GM12878 (cell line): Measurements from ENCODE around the gene MEN1. TPM values are rescaled to one million over a fixed set of nuclear protein-coding genes. Genes with fewer than 3 reads are reported as not detected.

Source experiments
- ATAC-seq: fragments of 200-7000 bp; cut with Tn5 transposase; 3 replicates; pipeline ENCODE4 v1.9.1; 2020; ENCODE audit warnings: mild to moderate bottlenecking, moderate library complexity
- BruUV-seq: library from RNA; stranded (reverse); fragments of 400-500 nt; replicated peaks from 2 replicates; lab custom pipeline; 2021; lab: Mats Ljungman, UMichigan
- CTCF ChIA-PET: fragments of 300-600 bp; sonication (Branson Sonifier 250); formaldehyde crosslinking; extraction: SDS; loops from one replicate; lab custom pipeline; 2021; ENCODE audit warnings: inconsistent platforms; lab: Yijun Ruan, JAX
- POLR2A ChIA-PET: fragments of 350-600 bp; formaldehyde crosslinking; extraction: SDS; loops from one replicate; lab custom pipeline; 2021; ENCODE audit warnings: inconsistent platforms; lab: Charles Lee
- RAD21 ChIA-PET: fragments of 300-600 bp; sonication (Branson Sonifier 250); formaldehyde crosslinking; loops from one replicate; lab custom pipeline; 2023; ENCODE audit warnings: antibody characterized with exemption; ENCODE audit not compliant: unreplicated experiment; lab: Charles Lee
- SMC1A ChIA-PET: fragments of 300-600 bp; sonication (Branson Sonifier 250); formaldehyde crosslinking; loops from one replicate; lab custom pipeline; 2023; ENCODE audit not compliant: unreplicated experiment, uncharacterized antibody; lab: Charles Lee
- DNase-seq: peaks from one replicate; pipeline ENCODE4 v3.0.0-alpha.2; 2011; ENCODE audit warnings: low read depth, low spot score
- FAIRE-seq: peaks from 3 replicates; lab custom pipeline; 2011; peaks lifted over from hg19 to GRCh38; lab: Jason Lieb, UNC
- H2AFZ ChIP-seq: 2 replicates; pipeline ENCODE4 v1.6.0; 2011; ENCODE audit warnings: low read depth, low read length, control low read depth; ENCODE audit not compliant: control insufficient read depth
- H3K27ac ChIP-seq: 2 replicates; pipeline ENCODE4 v1.5.1; 2011; ENCODE audit warnings: control low read depth; ENCODE audit not compliant: control insufficient read depth, insufficient read depth
- H3K27me3 ChIP-seq, 2 experiments: replicated peaks in 1 of 2; 2 replicates each; pipeline versions ENCODE4 v1.6.0 to v1.6.1; 2011; ENCODE audit warnings: low read length in 1 of 2; ENCODE audit not compliant: control insufficient read depth in 2 of 2, insufficient read depth in 2 of 2
- H3K36me3 ChIP-seq, 2 experiments: 2 replicates each; pipeline ENCODE4 v1.5.1; 2011; ENCODE audit warnings: low read length in 1 of 2; ENCODE audit not compliant: control insufficient read depth in 2 of 2, insufficient read depth in 2 of 2
- H3K4me1 ChIP-seq: 2 replicates; pipeline ENCODE4 v1.6.1; 2011; ENCODE audit warnings: mild to moderate bottlenecking, low read length, moderate library complexity, mixed read lengths; ENCODE audit not compliant: control insufficient read depth, insufficient read depth
- H3K4me2 ChIP-seq: 2 replicates; pipeline ENCODE4 v1.6.0; 2011; ENCODE audit warnings: control low read depth; ENCODE audit not compliant: control insufficient read depth, insufficient read depth
- H3K4me3 ChIP-seq: fragments of 200-600 bp; sonication (generic); 2 replicates; pipeline ENCODE4 v1.5.1; 2016
- H3K79me2 ChIP-seq: 2 replicates; pipeline ENCODE4 v1.6.0; 2011; ENCODE audit warnings: low read length; ENCODE audit not compliant: control insufficient read depth, insufficient read depth
- H3K9ac ChIP-seq: 2 replicates; pipeline ENCODE4 v1.8.0; 2011; ENCODE audit warnings: low read length, control low read depth, mixed read lengths; ENCODE audit not compliant: control insufficient read depth, insufficient read depth
- H3K9me3 ChIP-seq: replicated peaks from 3 replicates; pipeline ENCODE4 v1.5.1; 2011; ENCODE audit warnings: mild to moderate bottlenecking, low read length; ENCODE audit not compliant: control insufficient read depth, insufficient read depth
- H4K20me1 ChIP-seq: 2 replicates; pipeline ENCODE4 v1.6.0; 2011; ENCODE audit not compliant: control insufficient read depth, insufficient read depth
- ETV6 ChIP-seq, 2 experiments: fragments of 450-650 bp in 1 of 2; IDR thresholded peaks in 1 of 2; conservative IDR thresholded peaks in 1 of 2; 2 replicates each; pipeline ENCODE4 v1.6.1; 2014; ENCODE audit warnings: antibody characterized with exemption in 1 of 2, borderline replicate concordance in 1 of 2, low read depth in 1 of 2, mild to moderate bottlenecking in 1 of 2, moderate library complexity in 1 of 2
- POLR2A ChIP-seq: IDR thresholded peaks from 2 replicates; pipeline ENCODE4 v1.6.1; 2011; ENCODE audit warnings: low read depth, mild to moderate bottlenecking, low read length
- SIN3A ChIP-seq: IDR thresholded peaks from 2 replicates; pipeline ENCODE4 v1.6.1; 2012; ENCODE audit warnings: low read depth, low read length, improper control_type of control experiment
- SP1 ChIP-seq: IDR thresholded peaks from one replicate; pipeline ENCODE4 v1.6.1; 2011; ENCODE audit warnings: low read depth, low read length
- SREBF2 ChIP-seq: IDR thresholded peaks from 2 replicates; pipeline ENCODE4 v1.6.1; 2012; ENCODE audit warnings: mild to moderate bottlenecking, low read length
- SRF ChIP-seq, 2 experiments: IDR thresholded peaks; 2 replicates each; pipeline ENCODE4 v1.6.1; 2011; ENCODE audit warnings: low read depth in 2 of 2, low read length in 2 of 2, mild to moderate bottlenecking in 1 of 2, moderate library complexity in 1 of 2
- TBL1XR1 ChIP-seq: IDR thresholded peaks from 2 replicates; pipeline ENCODE4 v1.6.1; 2012; ENCODE audit warnings: low read depth, low read length, improper control_type of control experiment
- WGBS: methylation state at CpG from one replicate; pipeline ENCODE4 v1.1.6; 2016; ENCODE audit warnings: low lambda C conversion rate; ENCODE audit not compliant: insufficient replicate concordance, insufficient coverage; ENCODE audit errors: missing lambda C conversion rate; 5-methylcytosine and 5-hydroxymethylcytosine counted together
- in situ Hi-C: fragments of 300-500 bp; cut with MboI; formaldehyde crosslinking; loops from 9 replicates; pipeline ENCODE4 v1.14.3; 2018; ENCODE audit warnings: mixed read lengths
- intact Hi-C: fragments of 100-400 bp; cut with micrococcal nuclease; formaldehyde crosslinking; loops from one replicate; pipeline ENCODE4 v1.14.2; 2022; ENCODE audit not compliant: unreplicated experiment
- polyA plus RNA-seq, 11 experiments: library from polyadenylated mRNA; depleted of rRNA in 4 of 11; unstranded in 6 of 11; stranded (reverse) in 5 of 11; fragments of >200 nt; fragmentation: Nextera tagmentation in 4 of 11; fragmentation: Illumina TruSeq in 1 of 11; extraction: Ambion mirVana in 4 of 11; extraction: Trizol in 1 of 11; gene quantifications; 1 replicate in 1 of 11; 2 replicates in 10 of 11; pipeline versions ENCODE4 v1.2.1 to v1.2.3, GENCODE V29; 2011 to 2016; ENCODE audit warnings: inconsistent platforms in 2 of 11, missing spikeins in 2 of 11, low read depth in 1 of 11
- total RNA-seq, 4 experiments: library from RNA; depleted of rRNA in 3 of 4; stranded (reverse); fragments of >200 nt in 3 of 4; fragmentation: Illumina TruSeq in 1 of 4; extraction: Trizol in 1 of 4; gene quantifications; 2 replicates each; pipeline versions ENCODE4 v1.2.1 to v1.2.3, GENCODE V29; 2013 to 2021
- TF ChIP-seq, protein P1 (sequence below): fragments of 150-350 bp; IDR thresholded peaks from 2 replicates; pipeline ENCODE4 v1.6.1; 2016; ENCODE audit warnings: low read depth, low read length
- TF ChIP-seq, protein P2 (sequence below): IDR thresholded peaks from 2 replicates; pipeline ENCODE4 v1.6.1; 2012; ENCODE audit warnings: low read length, inconsistent platforms

Gene MEN1
- total and polyA plus RNA-seq, 10 of the 15 experiments (the other 5 are each of a cell fraction or from before 2014, with no cell fraction given) = 2.5 to 39.7 (median 20.7) TPM

GRCh38 chr11:64845129-64845775, 34.9 kb upstream of the MEN1 start:
- no peaks in the 10 kb centered on the region for H3K9me3 ChIP-seq
- WGBS = 17% methylated on average over 9 of the region's 9 CpGs
- H3K4me2 ChIP-seq = peak overlapping the region; percentile 60
- SMC1A ChIA-PET = interaction anchor here (1.2 to 12.7 kb wide), 6 partner anchors 18 to 166 kb away, joined by 3 to 306 read pairs (median 28); no protein-coding TSS in a partner anchor
- no peak overlapping the region for H3K27ac ChIP-seq
- no peaks in the 10 kb centered on the region for H3K27me3 ChIP-seq
- H3K79me2 ChIP-seq = no peaks in the 10 kb centered on the region
- CTCF ChIA-PET = interaction anchor here (0.6 to 28.8 kb wide), 17 partner anchors 18 to 488 kb away, joined by 3 to 1208 read pairs (median 4); partner anchors contain the start of genes ARL2, BATF2, CAPN1 and EHD1
- no peak for ATAC-seq
- H2AFZ ChIP-seq = no peak overlapping the region
- RAD21 ChIA-PET = interaction anchor here (0.6 to 12.9 kb wide), 5 partner anchors 19 to 513 kb away, joined by 3 to 316 read pairs (median 3); no protein-coding TSS in a partner anchor
- in situ Hi-C loops = loop anchor here (5.0 kb wide), 1 partner anchor 47 kb away; no protein-coding TSS in a partner anchor
- H4K20me1 ChIP-seq = no peaks in the 10 kb centered on the region
- no peak overlapping the region; the same call in 1 of the 2 replicates for H3K9ac ChIP-seq
- peak overlapping the region; percentile 70; the same call in 1 of the 2 replicates for H3K4me3 ChIP-seq
- no peak for FAIRE-seq
- H3K4me1 ChIP-seq = peaks cover 38% of the 10 kb centered on the region
- intact Hi-C loops = loop anchor here (10.0 kb wide), 1 partner anchor 410 kb away; no protein-coding TSS in a partner anchor
- POLR2A ChIA-PET = interaction anchor here (0.5 to 12.2 kb wide), 3 partner anchors 19 to 54 kb away, joined by 3 to 232 read pairs (median 3); no protein-coding TSS in a partner anchor
- TF ChIP-seq ETV6 (conservative IDR thresholded peaks at IDR 0.05 in 1 of 2, IDR thresholded peaks at IDR 0.05 in 1 of 2; ENCODE audit: borderline replicate concordance in 1 of 2, low read depth in 1 of 2) (no peak), SREBF2 (no peak), SRF (IDR thresholded peaks at IDR 0.05; ENCODE audit: low read depth in 2 of 2, low read length in 2 of 2) (no peak), TBL1XR1 (no peak), SP1 (no peak), POLR2A (no peak), SIN3A (no peak)
- TF ChIP-seq, protein P1, sequence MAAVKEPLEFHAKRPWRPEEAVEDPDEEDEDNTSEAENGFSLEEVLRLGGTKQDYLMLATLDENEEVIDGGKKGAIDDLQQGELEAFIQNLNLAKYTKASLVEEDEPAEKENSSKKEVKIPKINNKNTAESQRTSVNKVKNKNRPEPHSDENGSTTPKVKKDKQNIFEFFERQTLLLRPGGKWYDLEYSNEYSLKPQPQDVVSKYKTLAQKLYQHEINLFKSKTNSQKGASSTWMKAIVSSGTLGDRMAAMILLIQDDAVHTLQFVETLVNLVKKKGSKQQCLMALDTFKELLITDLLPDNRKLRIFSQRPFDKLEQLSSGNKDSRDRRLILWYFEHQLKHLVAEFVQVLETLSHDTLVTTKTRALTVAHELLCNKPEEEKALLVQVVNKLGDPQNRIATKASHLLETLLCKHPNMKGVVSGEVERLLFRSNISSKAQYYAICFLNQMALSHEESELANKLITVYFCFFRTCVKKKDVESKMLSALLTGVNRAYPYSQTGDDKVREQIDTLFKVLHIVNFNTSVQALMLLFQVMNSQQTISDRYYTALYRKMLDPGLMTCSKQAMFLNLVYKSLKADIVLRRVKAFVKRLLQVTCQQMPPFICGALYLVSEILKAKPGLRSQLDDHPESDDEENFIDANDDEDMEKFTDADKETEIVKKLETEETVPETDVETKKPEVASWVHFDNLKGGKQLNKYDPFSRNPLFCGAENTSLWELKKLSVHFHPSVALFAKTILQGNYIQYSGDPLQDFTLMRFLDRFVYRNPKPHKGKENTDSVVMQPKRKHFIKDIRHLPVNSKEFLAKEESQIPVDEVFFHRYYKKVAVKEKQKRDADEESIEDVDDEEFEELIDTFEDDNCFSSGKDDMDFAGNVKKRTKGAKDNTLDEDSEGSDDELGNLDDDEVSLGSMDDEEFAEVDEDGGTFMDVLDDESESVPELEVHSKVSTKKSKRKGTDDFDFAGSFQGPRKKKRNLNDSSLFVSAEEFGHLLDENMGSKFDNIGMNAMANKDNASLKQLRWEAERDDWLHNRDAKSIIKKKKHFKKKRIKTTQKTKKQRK = no peak
- TF ChIP-seq, protein P2, sequence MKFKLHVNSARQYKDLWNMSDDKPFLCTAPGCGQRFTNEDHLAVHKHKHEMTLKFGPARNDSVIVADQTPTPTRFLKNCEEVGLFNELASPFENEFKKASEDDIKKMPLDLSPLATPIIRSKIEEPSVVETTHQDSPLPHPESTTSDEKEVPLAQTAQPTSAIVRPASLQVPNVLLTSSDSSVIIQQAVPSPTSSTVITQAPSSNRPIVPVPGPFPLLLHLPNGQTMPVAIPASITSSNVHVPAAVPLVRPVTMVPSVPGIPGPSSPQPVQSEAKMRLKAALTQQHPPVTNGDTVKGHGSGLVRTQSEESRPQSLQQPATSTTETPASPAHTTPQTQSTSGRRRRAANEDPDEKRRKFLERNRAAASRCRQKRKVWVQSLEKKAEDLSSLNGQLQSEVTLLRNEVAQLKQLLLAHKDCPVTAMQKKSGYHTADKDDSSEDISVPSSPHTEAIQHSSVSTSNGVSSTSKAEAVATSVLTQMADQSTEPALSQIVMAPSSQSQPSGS = no peak
- no peak for DNase-seq
- no TSS peak for BruUV-seq
- no peaks in the 10 kb centered on the region for H3K36me3 ChIP-seq
